SJCRH30 (cell line): ENCODE data around the gene IFNB1. TPM values are rescaled to one million over a fixed set of nuclear protein-coding genes. Genes with fewer than 3 reads are reported as not detected.

Experiments used
- DNase-seq, 2 experiments: peaks; one replicate each; pipeline ENCODE4 v3.0.0-alpha.2; 2015 to 2020
- H3K27ac ChIP-seq: fragments of 250-450 bp; sonication (Bioruptor Pico); 2 replicates; pipeline ENCODE4 v1.5.1; 2020; ENCODE audit warnings: mild to moderate bottlenecking, moderate library complexity
- H3K27me3 ChIP-seq: fragments of 250-450 bp; sonication (Bioruptor Pico); 2 replicates; pipeline ENCODE4 v1.5.1; 2020; ENCODE audit warnings: mild to moderate bottlenecking, moderate library complexity
- H3K36me3 ChIP-seq: fragments of 250-450 bp; sonication (Bioruptor Pico); 2 replicates; pipeline ENCODE4 v1.5.1; 2020; ENCODE audit warnings: mild to moderate bottlenecking, moderate library complexity
- H3K4me1 ChIP-seq: fragments of 250-450 bp; sonication (Bioruptor Pico); 2 replicates; pipeline ENCODE4 v1.5.1; 2020; ENCODE audit warnings: mild to moderate bottlenecking, moderate library complexity
- H3K4me3 ChIP-seq: fragments of 250-450 bp; sonication (Bioruptor Pico); 2 replicates; pipeline ENCODE4 v1.5.1; 2020; ENCODE audit warnings: mild to moderate bottlenecking, moderate library complexity
- H3K9me3 ChIP-seq: fragments of 250-450 bp; sonication (Bioruptor Pico); replicated peaks from 2 replicates; pipeline ENCODE4 v1.5.1; 2020; ENCODE audit warnings: mild to moderate bottlenecking, moderate library complexity
- total RNA-seq: library from RNA; depleted of rRNA; stranded (reverse); fragments of >200 nt; shearing (Covaris generic); gene quantifications from 2 replicates; pipeline ENCODE4 v1.2.3, GENCODE V29; 2014; rRNA removed

IFNB1 gene
- total RNA-seq, 1 experiment from 2014 or later, result not detected

GRCh38 chr9:21037278-21037677 lies 40.5 kb downstream of the IFNB1 start:
- H3K4me3 ChIP-seq, result no peak overlapping the region
- no peaks in the 10 kb centered on the region for H3K4me1 ChIP-seq
- no peaks in the 10 kb centered on the region for H3K9me3 ChIP-seq
- no peak overlapping the region for H3K27ac ChIP-seq
- H3K36me3 ChIP-seq, result no peaks in the 10 kb centered on the region
- DNase-seq, result no peak
- no peaks in the 10 kb centered on the region for H3K27me3 ChIP-seq

- Histone ChIP-seq H3K27me3 (no peaks in the 10 kb centered on the region), H3K4me3 (no peak overlapping the region), H3K36me3 (no peaks in the 10 kb centered on the region), H3K27ac (no peak overlapping the region), H3K9me3 (no peaks in the 10 kb centered on the region), H3K4me1 (no peaks in the 10 kb centered on the region)
- DNase-seq, result no peak
Observed at GRCh38 chr9:21031808-21032183, 45.9 kb downstream of the IFNB1 start.

- Histone ChIP-seq H3K4me3 (no peak within 1 kb of the TSS), H3K4me1 (no peaks in the 10 kb centered on the region), H3K27ac (no peak within 1 kb of the TSS), H3K9me3 (no peaks in the 10 kb centered on the region), H3K27me3 (no peaks in the 10 kb centered on the region), H3K36me3 (no peaks in the 10 kb centered on the region)
- no peak for DNase-seq
Observed at GRCh38 chr9:21031091-21031807, 46.5 kb downstream of the IFNB1 start, which contains the start of gene HACD4. Gene HACD4, minus strand, starts transcription at chr9:21031640. Its CDS starts 50 bp downstream, at chr9:21031590.

GRCh38 chr9:21030389-21031035 lies 47.2 kb downstream of the IFNB1 start:
- Histone ChIP-seq H3K4me3 (no peak overlapping the region), H3K9me3 (no peaks in the 10 kb centered on the region), H3K4me1 (no peaks in the 10 kb centered on the region), H3K27me3 (no peaks in the 10 kb centered on the region), H3K36me3 (no peaks in the 10 kb centered on the region), H3K27ac (no peak overlapping the region)
- DNase-seq, result no peak

GRCh38 chr9:21029661-21030060 lies 48.1 kb downstream of the IFNB1 start:
- H3K4me1 ChIP-seq, result no peaks in the 10 kb centered on the region
- no peak overlapping the region for H3K27ac ChIP-seq
- no peaks in the 10 kb centered on the region for H3K9me3 ChIP-seq
- no peak overlapping the region for H3K4me3 ChIP-seq
- H3K27me3 ChIP-seq, result no peaks in the 10 kb centered on the region
- DNase-seq, result no peak
- no peaks in the 10 kb centered on the region for H3K36me3 ChIP-seq

- no peaks in the 10 kb centered on the region for H3K27me3 ChIP-seq
- H3K36me3 ChIP-seq, result no peaks in the 10 kb centered on the region
- DNase-seq, result no peak
- no peaks in the 10 kb centered on the region for H3K9me3 ChIP-seq
- H3K27ac ChIP-seq, result no peak overlapping the region
- no peak overlapping the region for H3K4me3 ChIP-seq
- no peaks in the 10 kb centered on the region for H3K4me1 ChIP-seq
Observed at GRCh38 chr9:21028466-21028865, 49.3 kb downstream of the IFNB1 start.

GRCh38 chr9:21027295-21027694 lies 50.4 kb downstream of the IFNB1 start:
- H3K4me3 ChIP-seq, result no peak overlapping the region
- no peak overlapping the region for H3K27ac ChIP-seq
- no peaks in the 10 kb centered on the region for H3K9me3 ChIP-seq
- no peak for DNase-seq
- no peaks in the 10 kb centered on the region for H3K4me1 ChIP-seq
- H3K27me3 ChIP-seq, result no peaks in the 10 kb centered on the region
- H3K36me3 ChIP-seq, result no peaks in the 10 kb centered on the region

Other genes starting within 250 kb of the IFNB1 start
- not detected in 2 replicates for gene HACD4, start 46.3 kb downstream of the IFNB1 start, total RNA-seq
- gene IFNW1, start 63.9 kb upstream of the IFNB1 start, total RNA-seq, result not detected in 2 replicates
- gene IFNA21, start 88.7 kb upstream of the IFNB1 start, total RNA-seq, result not detected in 2 replicates
- not detected in 2 replicates for gene IFNA4, start 109.6 kb upstream of the IFNB1 start, total RNA-seq
- not detected in 2 replicates for gene IFNA7, start 124.3 kb upstream of the IFNB1 start, total RNA-seq
- not detected in 2 replicates for gene IFNA10, start 129.2 kb upstream of the IFNB1 start, total RNA-seq
- not detected in 2 replicates for gene IFNA16, start 139.4 kb upstream of the IFNB1 start, total RNA-seq
- gene IFNA17, start 150.3 kb upstream of the IFNB1 start, total RNA-seq, result not detected in 2 replicates
- gene IFNA14, start 162.1 kb upstream of the IFNB1 start, total RNA-seq, result not detected in 2 replicates
- not detected in 2 replicates for gene IFNA5, start 227.4 kb upstream of the IFNB1 start, total RNA-seq